ENCODE results near the gene NRGN.

- no peak for TF ChIP-seq POLR2AphosphoS5 (IDR thresholded peaks at IDR 0.05; ENCODE audit: low read depth, low read length)
- no peak for TF ChIP-seq SIN3A (IDR thresholded peaks at IDR 0.05; ENCODE audit: borderline replicate concordance, insufficient read depth, low read length)
- TF ChIP-seq TAF1 (IDR thresholded peaks at IDR 0.05; ENCODE audit: borderline replicate concordance, insufficient read depth, low read length) = no peak
- TF ChIP-seq REST (IDR thresholded peaks at IDR 0.05; ENCODE audit: insufficient read depth in 1 of 2, low read depth in 2 of 2, low read length in 2 of 2) = no peak
- TF ChIP-seq FOXP2 (optimal IDR thresholded peaks at IDR 0.05; ENCODE audit: borderline replicate concordance, extremely low read depth, extremely low read length, insufficient read depth) = no peak
Measured at GRCh38 chr11:124718801-124719200, 20.9 kb upstream of the NRGN start.
